K562 (cell line): ENCODE results near the gene GLCCI1. TPM values are rescaled to one million over a fixed set of nuclear protein-coding genes. Genes with fewer than 3 reads are reported as not detected.

Experiments
- ATAC-seq: fragments of 200-7000 bp; cut with Tn5 transposase; 3 replicates; pipeline ENCODE4 v1.9.1; 2020; ENCODE audit warnings: moderate library complexity
- BruUV-seq: library from RNA; stranded (reverse); fragments of 400-500 nt; replicated peaks from 2 replicates; lab custom pipeline; 2021; lab: Mats Ljungman, UMichigan
- CTCF ChIA-PET: fragments of 300-600 bp; formaldehyde crosslinking; extraction: SDS; loops from one replicate; lab custom pipeline; 2021; ENCODE audit warnings: low intra/inter-chr PET ratio; lab: Yijun Ruan, JAX
- POLR2A ChIA-PET: fragments of 300-600, 350-650 bp; sonication (Branson Sonifier 250); formaldehyde crosslinking; extraction: SDS; loops from one replicate; lab custom pipeline; 2021; ENCODE audit warnings: antibody characterized with exemption, inconsistent platforms; lab: Yijun Ruan, JAX
- DNase-seq, 4 experiments: peaks; one replicate each; pipeline versions ENCODE4 v3.0.0 to v3.0.0-alpha.2; 2011 to 2018; ENCODE audit warnings: low spot score in 3 of 4, mixed read lengths in 3 of 4; ENCODE audit errors: extremely low read depth in 1 of 4
- FAIRE-seq: peaks from 2 replicates; lab custom pipeline; 2011; peaks lifted over from hg19 to GRCh38; lab: Jason Lieb, UNC
- H2AFZ ChIP-seq: 2 replicates; pipeline ENCODE4 v1.6.0; 2011; ENCODE audit warnings: low read depth, low read length, control low read depth, inconsistent platforms
- H3K27ac ChIP-seq: fragments of 200-600 bp; 3 replicates; pipeline ENCODE4 v1.8.0; 2011; ENCODE audit warnings: low read depth, mild to moderate bottlenecking, control low read depth, inconsistent platforms, low read length, moderate library complexity, mixed read lengths; ENCODE audit errors: extremely low read depth
- H3K27me3 ChIP-seq, 2 experiments: fragments of 300-600 bp in 1 of 2; 2 replicates in 1 of 2; 3 replicates in 1 of 2; pipeline versions ENCODE4 v1.6.0 to v1.8.0; 2011; ENCODE audit warnings: inconsistent platforms in 2 of 2, low read length in 2 of 2, mild to moderate bottlenecking in 1 of 2, mixed read lengths in 1 of 2, moderate library complexity in 1 of 2; ENCODE audit not compliant: control insufficient read depth in 2 of 2, insufficient read depth in 2 of 2
- H3K36me3 ChIP-seq: fragments of 300-600 bp; 3 replicates; pipeline ENCODE4 v1.8.0; 2011; ENCODE audit warnings: mild to moderate bottlenecking, low read length, inconsistent platforms; ENCODE audit not compliant: control insufficient read depth, insufficient read depth
- H3K4me1 ChIP-seq, 2 experiments: fragments of 200-600 bp in 1 of 2; replicated peaks in 1 of 2; 2 replicates in 1 of 2; 3 replicates in 1 of 2; pipeline versions ENCODE4 v1.5.1 to v1.8.0; 2011; ENCODE audit warnings: inconsistent platforms in 2 of 2, low read length in 2 of 2, mild to moderate bottlenecking in 1 of 2, mixed read lengths in 1 of 2, moderate library complexity in 1 of 2; ENCODE audit not compliant: control insufficient read depth in 2 of 2, insufficient read depth in 2 of 2
- H3K4me2 ChIP-seq: 2 replicates; pipeline ENCODE4 v1.6.1; 2011; ENCODE audit warnings: low read length, control low read depth, inconsistent platforms, mixed read lengths; ENCODE audit not compliant: insufficient read depth
- H3K4me3 ChIP-seq: fragments of 200-600 bp; sonication (generic), shearing (Covaris generic); 2 replicates; pipeline ENCODE4 v1.5.1; 2016; ENCODE audit warnings: control low read depth, inconsistent platforms
- H3K79me2 ChIP-seq: fragments of 200-600 bp; 3 replicates; pipeline ENCODE4 v1.8.0; 2011; ENCODE audit warnings: low read length, inconsistent platforms; ENCODE audit not compliant: control insufficient read depth, insufficient read depth
- H3K9ac ChIP-seq, 2 experiments: 2 replicates each; pipeline versions ENCODE4 v1.6.0 to v1.6.1; 2011; ENCODE audit warnings: low read depth in 2 of 2, low read length in 2 of 2, control low read depth in 1 of 2, inconsistent platforms in 1 of 2, mild to moderate bottlenecking in 1 of 2, mixed read lengths in 1 of 2; ENCODE audit not compliant: insufficient read depth in 1 of 2
- H3K9me1 ChIP-seq: one replicate; pipeline ENCODE4 v1.6.0; 2011; ENCODE audit warnings: inconsistent platforms, mild to moderate bottlenecking, low read length, moderate library complexity; ENCODE audit not compliant: control insufficient read depth, insufficient read depth
- H3K9me3 ChIP-seq: replicated peaks from 2 replicates; pipeline ENCODE4 v1.5.1; 2011; ENCODE audit warnings: low read depth, low read length, inconsistent platforms; ENCODE audit not compliant: control insufficient read depth, insufficient read depth
- H4K20me1 ChIP-seq: replicated peaks from 2 replicates; pipeline ENCODE4 v1.6.1; 2011; ENCODE audit warnings: low read length, inconsistent platforms, mixed read lengths; ENCODE audit not compliant: control insufficient read depth, insufficient read depth
- ATF1 ChIP-seq, 2 experiments: fragments of 450-650 bp in 1 of 2; IDR thresholded peaks; 2 replicates each; pipeline ENCODE4 v1.6.1; 2016; ENCODE audit warnings: missing compliant biosample characterization in 1 of 2, missing genetic modification characterization in 1 of 2
- HDAC2 ChIP-seq: fragments of 450-650 bp; IDR thresholded peaks from 2 replicates; pipeline ENCODE4 v1.6.1; 2016; ENCODE audit warnings: mild to moderate bottlenecking
- NFXL1 ChIP-seq: fragments of 450-650 bp; formaldehyde crosslinking; IDR thresholded peaks from 2 replicates; pipeline ENCODE4 v1.4.0; 2021; ENCODE audit warnings: mild to moderate bottlenecking
- NRF1 ChIP-seq, 2 experiments: fragments of 450-650 bp; IDR thresholded peaks in 1 of 2; conservative IDR thresholded peaks in 1 of 2; 2 replicates each; pipeline ENCODE4 v1.6.1; 2014; ENCODE audit warnings: mild to moderate bottlenecking in 2 of 2
- YY1 ChIP-seq, 3 experiments: IDR thresholded peaks; 2 replicates each; pipeline ENCODE4 v1.6.1; 2011; ENCODE audit warnings: low read length in 2 of 3, mild to moderate bottlenecking in 2 of 3, moderate library complexity in 2 of 3, borderline replicate concordance in 1 of 3, control low read depth in 1 of 3, low read depth in 1 of 3; ENCODE audit not compliant: insufficient read depth in 3 of 3, insufficient replicate concordance in 2 of 3, control insufficient read depth in 1 of 3, insufficient read length in 1 of 3; ENCODE audit errors: extremely low read depth in 1 of 3
- in situ Hi-C: fragments of 300-500 bp; cut with MboI; formaldehyde crosslinking; loops from 4 replicates; pipeline ENCODE4 v1.15.0; 2018; ENCODE audit warnings: inconsistent platforms, mixed read lengths
- intact Hi-C: fragments of 100-400 bp; cut with micrococcal nuclease; formaldehyde crosslinking; loops from 2 replicates; pipeline ENCODE4 v1.14.2; 2022
- polyA plus RNA-seq, 8 experiments: library from polyadenylated mRNA; depleted of rRNA in 4 of 8; stranded (reverse) in 5 of 8; unstranded in 3 of 8; fragments of >200 nt; fragmentation: Nextera tagmentation in 2 of 8; fragmentation: Illumina TruSeq in 1 of 8; extraction: Ambion mirVana in 2 of 8; extraction: Trizol in 1 of 8; gene quantifications; 2 replicates each; pipeline versions ENCODE4 v1.2.1 to v1.2.3, GENCODE V29; 2011 to 2014; ENCODE audit warnings: inconsistent platforms in 1 of 8, missing spikeins in 1 of 8
- total RNA-seq, 7 experiments: library from RNA; depleted of rRNA in 6 of 7; stranded (reverse); fragments of >200 nt in 6 of 7; fragmentation: Illumina TruSeq in 2 of 7; extraction: Trizol in 2 of 7; gene quantifications; 2 replicates each; pipeline versions ENCODE4 v1.2.1 to v1.2.3, GENCODE V29; 2011 to 2021; ENCODE audit warnings: low replicate concordance in 1 of 7
- TF ChIP-seq, protein P1 (sequence below): sonication (generic); formaldehyde crosslinking; IDR thresholded peaks from 2 replicates; pipeline ENCODE4 v1.8.0; 2023; ENCODE audit warnings: mild to moderate bottlenecking, missing genetic modification reagents
- TF ChIP-seq, protein P2 (sequence below): sonication (generic); formaldehyde crosslinking; IDR thresholded peaks from 2 replicates; pipeline ENCODE4 v1.8.1; 2023; ENCODE audit warnings: mild to moderate bottlenecking, missing genetic modification reagents
- TF ChIP-seq, protein P3 (sequence below), 3 experiments: fragments of 200-800 bp in 1 of 3; fragments of 250-450 bp in 1 of 3; fragments of 450-650 bp in 1 of 3; sonication (Bioruptor Pico) in 1 of 3; sonication (Bioruptor generic) in 1 of 3; formaldehyde crosslinking in 1 of 3; IDR thresholded peaks; 2 replicates each; pipeline versions ENCODE4 v1.6.1 to v1.8.0; 2016 to 2022; ENCODE audit warnings: mild to moderate bottlenecking in 2 of 3, missing genetic modification characterization in 2 of 3, missing compliant biosample characterization in 1 of 3, moderate library complexity in 1 of 3

Gene GLCCI1
- total and polyA plus RNA-seq, 9 of the 15 experiments (the other 6 are each of a cell fraction or from before 2014, with no cell fraction given), result 2.7 to 11.9 (median 7.2) TPM

DNA sequence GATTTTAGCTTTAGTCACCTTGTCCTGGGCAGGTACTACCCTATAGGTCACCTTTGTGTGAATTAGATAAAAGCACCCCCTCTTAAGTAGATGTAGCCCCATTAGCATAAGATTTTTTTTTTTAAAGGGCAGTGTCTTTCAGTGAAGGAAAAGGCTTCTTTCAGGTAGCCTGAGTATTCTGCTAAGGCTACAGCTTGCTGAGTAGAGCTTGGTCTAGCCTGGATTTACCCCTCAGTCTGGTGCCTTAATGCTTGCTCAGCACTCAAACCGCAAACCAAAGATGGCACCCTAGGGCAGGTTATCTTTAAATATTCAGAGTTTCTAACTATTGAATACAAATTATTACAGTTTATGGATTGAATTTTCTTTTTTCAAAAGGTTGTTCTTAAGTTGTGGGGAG lies 83.4 kb downstream of the GLCCI1 start (continued):
- TF ChIP-seq, protein P1, sequence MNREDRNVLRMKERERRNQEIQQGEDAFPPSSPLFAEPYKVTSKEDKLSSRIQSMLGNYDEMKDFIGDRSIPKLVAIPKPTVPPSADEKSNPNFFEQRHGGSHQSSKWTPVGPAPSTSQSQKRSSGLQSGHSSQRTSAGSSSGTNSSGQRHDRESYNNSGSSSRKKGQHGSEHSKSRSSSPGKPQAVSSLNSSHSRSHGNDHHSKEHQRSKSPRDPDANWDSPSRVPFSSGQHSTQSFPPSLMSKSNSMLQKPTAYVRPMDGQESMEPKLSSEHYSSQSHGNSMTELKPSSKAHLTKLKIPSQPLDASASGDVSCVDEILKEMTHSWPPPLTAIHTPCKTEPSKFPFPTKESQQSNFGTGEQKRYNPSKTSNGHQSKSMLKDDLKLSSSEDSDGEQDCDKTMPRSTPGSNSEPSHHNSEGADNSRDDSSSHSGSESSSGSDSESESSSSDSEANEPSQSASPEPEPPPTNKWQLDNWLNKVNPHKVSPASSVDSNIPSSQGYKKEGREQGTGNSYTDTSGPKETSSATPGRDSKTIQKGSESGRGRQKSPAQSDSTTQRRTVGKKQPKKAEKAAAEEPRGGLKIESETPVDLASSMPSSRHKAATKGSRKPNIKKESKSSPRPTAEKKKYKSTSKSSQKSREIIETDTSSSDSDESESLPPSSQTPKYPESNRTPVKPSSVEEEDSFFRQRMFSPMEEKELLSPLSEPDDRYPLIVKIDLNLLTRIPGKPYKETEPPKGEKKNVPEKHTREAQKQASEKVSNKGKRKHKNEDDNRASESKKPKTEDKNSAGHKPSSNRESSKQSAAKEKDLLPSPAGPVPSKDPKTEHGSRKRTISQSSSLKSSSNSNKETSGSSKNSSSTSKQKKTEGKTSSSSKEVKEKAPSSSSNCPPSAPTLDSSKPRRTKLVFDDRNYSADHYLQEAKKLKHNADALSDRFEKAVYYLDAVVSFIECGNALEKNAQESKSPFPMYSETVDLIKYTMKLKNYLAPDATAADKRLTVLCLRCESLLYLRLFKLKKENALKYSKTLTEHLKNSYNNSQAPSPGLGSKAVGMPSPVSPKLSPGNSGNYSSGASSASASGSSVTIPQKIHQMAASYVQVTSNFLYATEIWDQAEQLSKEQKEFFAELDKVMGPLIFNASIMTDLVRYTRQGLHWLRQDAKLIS (CRISPR knock-in tag), result no peak
- TF ChIP-seq, protein P2, sequence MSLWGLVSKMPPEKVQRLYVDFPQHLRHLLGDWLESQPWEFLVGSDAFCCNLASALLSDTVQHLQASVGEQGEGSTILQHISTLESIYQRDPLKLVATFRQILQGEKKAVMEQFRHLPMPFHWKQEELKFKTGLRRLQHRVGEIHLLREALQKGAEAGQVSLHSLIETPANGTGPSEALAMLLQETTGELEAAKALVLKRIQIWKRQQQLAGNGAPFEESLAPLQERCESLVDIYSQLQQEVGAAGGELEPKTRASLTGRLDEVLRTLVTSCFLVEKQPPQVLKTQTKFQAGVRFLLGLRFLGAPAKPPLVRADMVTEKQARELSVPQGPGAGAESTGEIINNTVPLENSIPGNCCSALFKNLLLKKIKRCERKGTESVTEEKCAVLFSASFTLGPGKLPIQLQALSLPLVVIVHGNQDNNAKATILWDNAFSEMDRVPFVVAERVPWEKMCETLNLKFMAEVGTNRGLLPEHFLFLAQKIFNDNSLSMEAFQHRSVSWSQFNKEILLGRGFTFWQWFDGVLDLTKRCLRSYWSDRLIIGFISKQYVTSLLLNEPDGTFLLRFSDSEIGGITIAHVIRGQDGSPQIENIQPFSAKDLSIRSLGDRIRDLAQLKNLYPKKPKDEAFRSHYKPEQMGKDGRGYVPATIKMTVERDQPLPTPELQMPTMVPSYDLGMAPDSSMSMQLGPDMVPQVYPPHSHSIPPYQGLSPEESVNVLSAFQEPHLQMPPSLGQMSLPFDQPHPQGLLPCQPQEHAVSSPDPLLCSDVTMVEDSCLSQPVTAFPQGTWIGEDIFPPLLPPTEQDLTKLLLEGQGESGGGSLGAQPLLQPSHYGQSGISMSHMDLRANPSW (CRISPR knock-in tag), result no peak

DNA sequence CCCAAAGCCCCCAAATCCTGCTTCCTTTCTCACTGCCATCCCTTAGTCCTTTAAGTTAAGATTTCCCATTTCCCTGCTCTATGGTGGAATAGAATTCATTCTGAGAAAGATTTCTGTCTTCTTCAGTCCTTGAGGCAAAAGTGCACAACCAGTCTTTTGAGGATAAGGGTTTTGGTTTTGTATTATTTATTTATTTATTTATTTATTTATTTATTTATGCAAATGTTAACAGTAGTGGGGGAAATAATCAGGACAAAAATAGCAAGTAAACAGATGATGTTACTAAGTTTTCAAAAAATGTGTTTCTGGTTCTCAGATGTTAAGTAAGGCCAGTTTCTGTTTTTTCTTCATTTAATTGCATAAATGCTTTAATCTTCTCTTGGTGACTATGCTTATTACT lies 84.2 kb downstream of the GLCCI1 start:
- no peaks in the 10 kb centered on the region for H3K9me1 ChIP-seq
- H3K4me1 ChIP-seq, result no peaks in the 10 kb centered on the region
- H3K4me3 ChIP-seq, result no peak overlapping the region
- H3K9ac ChIP-seq, result no peak overlapping the region
- H3K27ac ChIP-seq, result no peak overlapping the region
- POLR2A ChIA-PET, result no interaction called here
- no peaks in the 10 kb centered on the region for H3K9me3 ChIP-seq
- H2AFZ ChIP-seq, result no peak overlapping the region
- no peaks in the 10 kb centered on the region for H4K20me1 ChIP-seq
- in situ Hi-C loops (no loop called here), intact Hi-C loops (no loop called here)
- peaks cover 8% of the 10 kb centered on the region; the same call in 1 of the 3 replicates for H3K36me3 ChIP-seq
- ATAC-seq, result no peak
- H3K79me2 ChIP-seq, result no peaks in the 10 kb centered on the region
- CTCF ChIA-PET, result no interaction called here
- H3K4me2 ChIP-seq, result no peak overlapping the region
- no peak for FAIRE-seq
- no peak for DNase-seq
- no peaks in the 10 kb centered on the region for H3K27me3 ChIP-seq
- BruUV-seq, result no TSS peak
- TF ChIP-seq YY1 (IDR thresholded peaks at IDR 0.05; ENCODE audit: borderline replicate concordance in 1 of 3, control insufficient read depth in 1 of 3, extremely low read depth in 1 of 3, insufficient read depth in 3 of 3, insufficient read length in 1 of 3, insufficient replicate concordance in 2 of 3, low read depth in 1 of 3, low read length in 2 of 3) (no peak), NRF1 (conservative IDR thresholded peaks at IDR 0.05 in 1 of 2, IDR thresholded peaks at IDR 0.05 in 1 of 2) (no peak), HDAC2 (no peak), NFXL1 (CRISPR knock-in tag) (no peak), ATF1 (CRISPR knock-in tag; IDR thresholded peaks at IDR 0.05) (no peak), ATF1 (tag; IDR thresholded peaks at IDR 0.05) (no peak)
- TF ChIP-seq, protein P3, sequence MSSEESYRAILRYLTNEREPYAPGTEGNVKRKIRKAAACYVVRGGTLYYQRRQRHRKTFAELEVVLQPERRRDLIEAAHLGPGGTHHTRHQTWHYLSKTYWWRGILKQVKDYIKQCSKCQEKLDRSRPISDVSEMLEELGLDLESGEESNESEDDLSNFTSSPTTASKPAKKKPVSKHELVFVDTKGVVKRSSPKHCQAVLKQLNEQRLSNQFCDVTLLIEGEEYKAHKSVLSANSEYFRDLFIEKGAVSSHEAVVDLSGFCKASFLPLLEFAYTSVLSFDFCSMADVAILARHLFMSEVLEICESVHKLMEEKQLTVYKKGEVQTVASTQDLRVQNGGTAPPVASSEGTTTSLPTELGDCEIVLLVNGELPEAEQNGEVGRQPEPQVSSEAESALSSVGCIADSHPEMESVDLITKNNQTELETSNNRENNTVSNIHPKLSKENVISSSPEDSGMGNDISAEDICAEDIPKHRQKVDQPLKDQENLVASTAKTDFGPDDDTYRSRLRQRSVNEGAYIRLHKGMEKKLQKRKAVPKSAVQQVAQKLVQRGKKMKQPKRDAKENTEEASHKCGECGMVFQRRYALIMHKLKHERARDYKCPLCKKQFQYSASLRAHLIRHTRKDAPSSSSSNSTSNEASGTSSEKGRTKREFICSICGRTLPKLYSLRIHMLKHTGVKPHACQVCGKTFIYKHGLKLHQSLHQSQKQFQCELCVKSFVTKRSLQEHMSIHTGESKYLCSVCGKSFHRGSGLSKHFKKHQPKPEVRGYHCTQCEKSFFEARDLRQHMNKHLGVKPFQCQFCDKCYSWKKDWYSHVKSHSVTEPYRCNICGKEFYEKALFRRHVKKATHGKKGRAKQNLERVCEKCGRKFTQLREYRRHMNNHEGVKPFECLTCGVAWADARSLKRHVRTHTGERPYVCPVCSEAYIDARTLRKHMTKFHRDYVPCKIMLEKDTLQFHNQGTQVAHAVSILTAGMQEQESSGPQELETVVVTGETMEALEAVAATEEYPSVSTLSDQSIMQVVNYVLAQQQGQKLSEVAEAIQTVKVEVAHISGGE (CRISPR knock-in tag; IDR thresholded peaks at IDR 0.05), result no peak
